NT2/D1 (cell line): ENCODE measurements around the gene OVOL1.

ENCODE experiments used
- YY1 ChIP-seq: IDR thresholded peaks from 2 replicates; pipeline ENCODE4 v1.6.1; 2011; ENCODE audit not compliant: insufficient read length, insufficient read depth
- ZNF274 ChIP-seq: IDR thresholded peaks from 2 replicates; pipeline ENCODE4 v1.6.1; 2011; ENCODE audit warnings: mild to moderate bottlenecking, low read depth, low read length

DNA sequence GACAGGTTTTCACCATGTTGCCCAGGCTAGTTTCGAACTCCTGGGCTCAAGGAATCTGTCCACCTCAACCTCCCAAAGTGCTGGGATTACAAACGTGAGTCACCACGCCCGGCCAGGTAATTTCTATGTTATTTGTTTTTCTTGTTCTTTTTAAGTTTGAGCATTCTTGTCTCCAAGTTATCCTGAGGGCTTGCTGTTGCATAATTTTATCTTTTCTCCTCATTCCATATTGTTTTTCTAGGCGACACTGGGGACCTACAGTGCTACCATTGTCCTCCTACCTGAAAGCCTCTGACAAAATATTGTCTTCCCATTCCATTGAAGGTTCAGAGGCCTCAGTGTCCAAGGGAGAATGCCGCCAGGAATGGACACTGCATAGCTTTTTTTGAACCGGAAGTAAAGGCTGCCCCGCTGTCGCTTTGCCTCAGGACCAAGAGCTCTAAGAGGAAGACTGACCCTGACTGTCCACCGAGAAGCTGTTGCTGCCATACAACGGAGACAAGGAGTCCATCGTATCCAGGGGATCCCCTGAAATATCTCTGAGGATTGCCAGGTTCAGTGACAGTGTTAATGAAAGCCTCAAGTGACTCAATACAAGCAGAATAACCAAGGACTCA, 15.8 kb upstream of the OVOL1 start:
- TF ChIP-seq YY1 (no peak), ZNF274 (no peak)
